BE2C (cell line): ENCODE results near the gene AGBL3.

Experiments used
- DNase-seq: peaks from one replicate; pipeline ENCODE4 v3.0.0-alpha.2; 2020
- H3K27me3 ChIP-seq: fragments of 250-450 bp; sonication (Bioruptor Pico); 2 replicates; pipeline ENCODE4 v1.5.1; 2020; ENCODE audit warnings: mild to moderate bottlenecking
- H3K36me3 ChIP-seq: fragments of 250-450 bp; sonication (Bioruptor Pico); 2 replicates; pipeline ENCODE4 v1.5.1; 2020; ENCODE audit warnings: mild to moderate bottlenecking
- H3K4me1 ChIP-seq: fragments of 250-450 bp; sonication (Bioruptor Pico); 2 replicates; pipeline ENCODE4 v1.5.1; 2020
- H3K4me3 ChIP-seq: 2 replicates; pipeline ENCODE4 v1.5.1; 2011; ENCODE audit warnings: low read depth, low read length
- H3K9me3 ChIP-seq: fragments of 250-450 bp; sonication (Bioruptor Pico); 2 replicates; pipeline ENCODE4 v1.5.1; 2020
- CTCF ChIP-seq: IDR thresholded peaks from 2 replicates; pipeline ENCODE4 v1.5.1; 2012; ENCODE audit warnings: mild to moderate bottlenecking, low read depth, low read length

AGBL3 gene

GRCh38 chr7:135181261-135181928 is 195.1 kb downstream of the AGBL3 start:
- H3K9me3 ChIP-seq = peaks cover 2% of the 10 kb centered on the region; the same call in 1 of the 2 replicates
- H3K36me3 ChIP-seq = no peaks in the 10 kb centered on the region
- no peak for TF ChIP-seq CTCF

GRCh38 chr7:135181929-135182678 is 195.8 kb downstream of the AGBL3 start:
- Histone ChIP-seq H3K27me3 (no peaks in the 10 kb centered on the region), H3K4me1 (no peaks in the 10 kb centered on the region), H3K4me3 (no peak overlapping the region), H3K36me3 (no peaks in the 10 kb centered on the region), H3K9me3 (peaks cover 2% of the 10 kb centered on the region; the same call in 1 of the 2 replicates)
- no peak for DNase-seq
- no peak for TF ChIP-seq CTCF

More at GRCh38 chr7:135181261-135181928, 195.1 kb downstream of the AGBL3 start:
- Histone ChIP-seq H3K4me1 (no peaks in the 10 kb centered on the region), H3K4me3 (no peak overlapping the region), H3K27me3 (no peaks in the 10 kb centered on the region)
- no peak for DNase-seq

GRCh38 chr7:135183478-135183877 is 197.2 kb downstream of the AGBL3 start:
- H3K27me3 ChIP-seq = no peaks in the 10 kb centered on the region
- H3K9me3 ChIP-seq = peaks cover 2% of the 10 kb centered on the region; the same call in 1 of the 2 replicates
- H3K4me1 ChIP-seq = no peaks in the 10 kb centered on the region
- no peak for TF ChIP-seq CTCF
- no peaks in the 10 kb centered on the region; the same call in 1 of the 2 replicates for H3K36me3 ChIP-seq
- H3K4me3 ChIP-seq = no peak overlapping the region
- DNase-seq = no peak

GRCh38 chr7:135184254-135184841 is 198.0 kb downstream of the AGBL3 start:
- Histone ChIP-seq H3K36me3 (no peaks in the 10 kb centered on the region; the same call in 1 of the 2 replicates), H3K27me3 (no peaks in the 10 kb centered on the region)

More at GRCh38 chr7:135184254-135184841, 198.0 kb downstream of the AGBL3 start:
- no peak for TF ChIP-seq CTCF
- DNase-seq = no peak
- H3K4me1 ChIP-seq = no peaks in the 10 kb centered on the region
- peaks cover 2% of the 10 kb centered on the region; the same call in 1 of the 2 replicates for H3K9me3 ChIP-seq
- H3K4me3 ChIP-seq = no peak overlapping the region
